GM23248 (cell line): ENCODE results near the gene PDE3A. TPM values are rescaled to one million over a fixed set of nuclear protein-coding genes. Genes with fewer than 3 reads are reported as not detected.
"Not testable (repeated sequence)": the region's sequence is repeated elsewhere in the genome, so short reads cannot be mapped to it uniquely, and the experiment has no call there.

Source experiments
- DNase-seq: peaks from one replicate; pipeline ENCODE4 v3.0.0-alpha.2; 2015
- H2AFZ ChIP-seq: fragments of 200-600 bp; sonication (generic); 2 replicates; pipeline ENCODE4 v1.6.1; 2016; ENCODE audit warnings: antibody characterized with exemption
- H3F3A ChIP-seq: fragments of 200-600 bp; sonication (generic); 2 replicates; pipeline ENCODE4 v1.6.1; 2016; ENCODE audit warnings: mild to moderate bottlenecking, antibody characterized with exemption, mixed run types; ENCODE audit not compliant: insufficient read depth
- H3K27ac ChIP-seq: fragments of 200-600 bp; sonication (generic); 2 replicates; pipeline ENCODE4 v1.5.1; 2016; ENCODE audit warnings: mild to moderate bottlenecking
- H3K27me3 ChIP-seq: fragments of 200-600 bp; sonication (generic); replicated peaks from 2 replicates; pipeline ENCODE4 v1.6.1; 2016; ENCODE audit warnings: mild to moderate bottlenecking; ENCODE audit not compliant: insufficient read depth
- H3K36me3 ChIP-seq: fragments of 200-600 bp; sonication (generic); 2 replicates; pipeline ENCODE4 v1.6.1; 2016; ENCODE audit warnings: low read depth, mild to moderate bottlenecking
- H3K4me1 ChIP-seq: fragments of 200-600 bp; sonication (generic); 2 replicates; pipeline ENCODE4 v1.6.1; 2016; ENCODE audit warnings: mild to moderate bottlenecking; ENCODE audit not compliant: insufficient read depth
- H3K4me2 ChIP-seq: fragments of 200-600 bp; sonication (generic); one replicate; pipeline ENCODE4 v1.6.1; 2016; ENCODE audit warnings: mild to moderate bottlenecking; ENCODE audit not compliant: unreplicated experiment
- H3K4me3 ChIP-seq: fragments of 200-600 bp; sonication (generic); 2 replicates; pipeline ENCODE4 v1.5.1; 2016; ENCODE audit warnings: mild to moderate bottlenecking
- H3K79me2 ChIP-seq: fragments of 200-600 bp; sonication (generic); 2 replicates; pipeline ENCODE4 v1.6.1; 2016; ENCODE audit warnings: mild to moderate bottlenecking; ENCODE audit not compliant: insufficient read depth
- H3K9ac ChIP-seq: fragments of 200-600 bp; sonication (generic); 2 replicates; pipeline ENCODE4 v1.6.1; 2016; ENCODE audit warnings: mild to moderate bottlenecking
- H3K9me2 ChIP-seq: fragments of 200-600 bp; sonication (generic); 2 replicates; pipeline ENCODE4 v1.6.1; 2016; ENCODE audit warnings: mixed run types, mild to moderate bottlenecking, moderate library complexity; ENCODE audit not compliant: insufficient read depth
- H3K9me3 ChIP-seq: fragments of 200-600 bp; sonication (generic); one replicate; pipeline ENCODE4 v1.6.1; 2017; ENCODE audit warnings: low read depth
- H4K20me1 ChIP-seq: fragments of 200-600 bp; sonication (generic); 2 replicates; pipeline ENCODE4 v1.6.0; 2016; ENCODE audit not compliant: insufficient read depth
- EZH2 ChIP-seq: fragments of 200-600 bp; sonication (generic); IDR thresholded peaks from 2 replicates; pipeline ENCODE4 v1.6.1; 2018; ENCODE audit warnings: antibody characterized with exemption, mild to moderate bottlenecking; ENCODE audit not compliant: insufficient read depth, poor library complexity, severe bottlenecking
- EZH2phosphoT487 ChIP-seq: fragments of 200-600 bp; sonication (generic); IDR thresholded peaks from 2 replicates; pipeline ENCODE4 v1.6.1; 2018; ENCODE audit warnings: antibody characterized with exemption, moderate library complexity, mild to moderate bottlenecking, low read depth; ENCODE audit not compliant: insufficient read depth
- WGBS, 2 experiments: methylation state at CpG; one replicate each; pipeline ENCODE4 v1.1.6; 2015 to 2017; ENCODE audit warnings: low lambda C conversion rate in 2 of 2, low coverage in 1 of 2; ENCODE audit errors: missing lambda C conversion rate in 2 of 2; 5-methylcytosine and 5-hydroxymethylcytosine counted together
- in situ Hi-C: fragments of 300-500 bp; cut with MboI; formaldehyde crosslinking; loops from 2 replicates; pipeline ENCODE4 v1.15.0; 2020
- polyA plus RNA-seq: library from polyadenylated mRNA; unstranded; fragments of >200 nt; fragmentation: Nextera tagmentation; extraction: Ambion mirVana; gene quantifications from 2 replicates; pipeline ENCODE4 v1.2.1, GENCODE V29; 2016
- total RNA-seq: library from RNA; depleted of rRNA; stranded (reverse); fragments of >200 nt; shearing (Covaris generic); gene quantifications from 2 replicates; pipeline ENCODE4 v1.2.3, GENCODE V29; 2014

PDE3A gene
- total and polyA plus RNA-seq, 2 experiments from 2014 or later = 0.11 to 0.43 TPM

DNA sequence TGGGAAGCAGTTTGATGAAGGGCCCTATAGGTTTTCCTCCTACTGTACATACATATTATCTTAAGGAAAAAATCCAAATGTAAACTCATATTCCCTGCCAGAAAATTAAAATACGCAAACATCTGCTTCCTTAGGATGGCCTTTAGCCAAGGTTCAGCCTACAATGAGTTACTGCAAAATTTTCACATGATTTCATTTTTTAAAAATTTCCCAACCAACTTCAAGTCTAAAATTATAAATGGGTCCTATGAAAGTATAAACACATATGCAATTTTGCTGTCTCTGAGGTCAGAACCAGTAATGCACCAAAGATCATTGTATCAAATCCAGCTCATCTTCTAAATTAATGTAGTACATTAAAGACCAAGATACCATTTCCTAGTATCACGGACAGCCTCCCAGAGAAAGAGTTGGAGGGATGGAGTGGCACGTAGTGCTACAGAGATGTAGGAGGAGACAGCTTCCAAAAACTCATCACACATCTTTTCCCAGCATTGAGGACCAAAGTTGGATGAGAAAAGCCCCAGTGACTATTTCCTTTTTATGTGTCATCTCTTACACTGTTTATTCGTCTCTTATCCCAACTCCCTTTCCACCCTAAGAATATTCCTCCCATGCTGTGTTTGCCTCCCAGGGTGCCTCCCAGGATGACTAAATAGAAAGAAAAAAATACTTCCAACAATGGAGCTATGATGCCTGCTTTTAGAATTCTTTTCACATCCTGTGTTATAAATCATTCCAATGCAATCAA lies 234.5 kb downstream of the PDE3A start:
- Histone ChIP-seq H3K9me3 (no peaks in the 10 kb centered on the region), H3K9me2 (no peaks in the 10 kb centered on the region), H3K27me3 (no peaks in the 10 kb centered on the region), H3K4me2 (peak overlapping the region; percentile 9), H3K79me2 (no peaks in the 10 kb centered on the region), H3F3A (peaks cover 10% of the 10 kb centered on the region; the same call in 1 of the 2 replicates), H3K4me3 (no peak overlapping the region), H3K9ac (no peak overlapping the region), H2AFZ (peak overlapping the region; percentile 49), H3K27ac (peak overlapping the region; percentile 59), H4K20me1 (no peaks in the 10 kb centered on the region), H3K36me3 (no peaks in the 10 kb centered on the region), H3K4me1 (peaks cover 24% of the 10 kb centered on the region)
- 38 to 47% methylated on average over 4 of the region's 4 CpGs for WGBS, 2 experiments
- TF ChIP-seq EZH2 (no peak), EZH2phosphoT487 (no peak)
- DNase-seq = peak; percentile 81
- in situ Hi-C loops = loop anchor here (25.0 kb wide), 1 partner anchor 841 kb away; no protein-coding TSS in a partner anchor

DNA sequence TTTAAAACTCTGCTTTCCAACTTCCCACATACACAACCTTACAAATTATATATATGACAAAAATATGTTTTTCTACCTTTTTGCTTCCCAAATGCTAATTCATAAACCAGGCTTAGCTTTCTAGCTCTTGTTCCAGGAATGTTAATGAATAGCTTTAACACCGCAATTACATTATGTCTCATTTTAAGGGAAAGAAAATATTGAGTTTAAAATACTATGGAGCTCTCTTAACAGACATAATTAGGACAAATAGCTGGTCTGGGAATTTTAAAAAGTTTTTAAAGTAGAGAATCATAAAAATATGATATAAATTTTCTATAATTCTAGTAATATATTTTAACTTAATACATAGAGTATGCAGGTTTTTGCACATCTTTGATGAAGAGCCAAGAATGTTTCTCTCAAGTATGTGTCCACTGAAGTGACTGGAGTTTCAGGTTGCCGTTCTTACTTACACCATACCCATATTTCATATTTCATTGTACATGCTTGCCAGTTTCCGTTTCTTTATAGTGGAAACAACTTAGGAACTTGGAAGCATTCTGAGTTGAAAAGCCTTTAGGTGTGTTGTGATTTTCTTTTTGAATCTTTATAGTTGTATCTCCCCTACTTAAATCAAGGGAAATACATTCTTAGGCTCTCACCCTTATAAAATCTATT lies 236.2 kb downstream of the PDE3A start:
- TF ChIP-seq EZH2 = no peak
- Histone ChIP-seq H3K36me3 (no peaks in the 10 kb centered on the region), H2AFZ (no peak overlapping the region), H3K4me2 (no peak overlapping the region), H3K9me3 (no peaks in the 10 kb centered on the region), H3K9ac (no peak overlapping the region), H3K4me1 (peaks cover 19% of the 10 kb centered on the region), H3K27me3 (no peaks in the 10 kb centered on the region), H3K9me2 (no peaks in the 10 kb centered on the region), H3K27ac (no peak overlapping the region), H3K79me2 (no peaks in the 10 kb centered on the region), H3F3A (peaks cover 10% of the 10 kb centered on the region; the same call in 1 of the 2 replicates), H4K20me1 (no peaks in the 10 kb centered on the region), H3K4me3 (no peak overlapping the region)
- 96 to 98% methylated on average over 3 of the region's 3 CpGs for WGBS, 2 experiments
- in situ Hi-C loops = loop anchor here (25.0 kb wide), 1 partner anchor 842 kb away; no protein-coding TSS in a partner anchor
- no peak for DNase-seq

DNA sequence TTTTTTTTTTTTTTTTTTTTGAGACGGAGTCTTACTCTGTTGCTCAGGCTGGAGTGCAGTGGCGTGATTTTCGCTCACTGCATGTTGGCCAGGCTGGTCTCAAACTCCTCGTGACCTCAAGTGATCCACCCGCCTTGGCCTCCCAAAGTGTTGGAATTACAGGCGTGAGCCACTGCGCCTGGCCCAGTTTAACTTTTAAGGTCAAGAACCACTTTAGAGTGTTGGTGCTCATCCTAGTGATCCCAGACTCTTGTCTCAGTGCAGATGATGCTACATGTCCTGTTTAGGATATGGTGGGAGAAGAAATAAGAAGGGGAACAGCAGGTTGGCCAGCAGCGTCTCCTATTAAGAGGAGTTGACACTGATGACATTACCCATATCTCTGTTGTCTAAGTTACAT lies 246.7 kb downstream of the PDE3A start:
- not testable (repeated sequence) for H3K27ac ChIP-seq, H4K20me1 ChIP-seq, H3K79me2 ChIP-seq, H3K4me3 ChIP-seq, H3K9me3 ChIP-seq, H3K9ac ChIP-seq, H2AFZ ChIP-seq, H3K27me3 ChIP-seq, DNase-seq, H3K36me3 ChIP-seq, H3K9me2 ChIP-seq, H3K4me2 ChIP-seq, H3K4me1 ChIP-seq, H3F3A ChIP-seq
- WGBS, 2 experiments = 84 to 91% methylated on average over 7 to 8 of the region's 8 CpGs
- in situ Hi-C loops = loop anchor here (25.0 kb wide), 1 partner anchor 853 kb away; no protein-coding TSS in a partner anchor

DNA sequence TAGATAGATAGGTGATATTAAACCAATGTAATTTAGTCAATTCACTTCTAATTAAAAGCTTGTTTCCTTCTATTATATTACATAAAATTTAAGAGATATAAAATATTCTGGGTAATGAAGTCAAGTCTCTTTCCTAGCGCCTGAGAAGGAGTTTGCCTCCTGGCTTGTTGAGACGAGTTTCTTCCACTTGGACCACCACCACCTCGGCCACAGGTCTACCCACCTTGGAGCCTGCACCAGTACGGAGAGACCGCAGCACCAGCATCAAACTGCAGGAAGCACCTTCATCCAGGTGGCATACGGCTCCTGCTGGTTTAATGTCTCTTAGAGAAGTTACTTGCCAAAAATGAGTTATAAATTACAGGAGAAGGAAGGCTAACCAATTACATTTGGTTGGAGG lies 247.8 kb downstream of the PDE3A start:
- no peaks in the 10 kb centered on the region for H3K4me1 ChIP-seq
- H3K79me2 ChIP-seq = no peaks in the 10 kb centered on the region
- H3K9me2 ChIP-seq = no peaks in the 10 kb centered on the region
- no peaks in the 10 kb centered on the region for H4K20me1 ChIP-seq
- TF ChIP-seq EZH2 = no peak
- no peak for TF ChIP-seq EZH2phosphoT487
- H3K27ac ChIP-seq = no peak overlapping the region
- DNase-seq = no peak
- H3K9me3 ChIP-seq = no peaks in the 10 kb centered on the region
- no peak overlapping the region for H3K4me2 ChIP-seq
- no peaks in the 10 kb centered on the region for H3F3A ChIP-seq
- H3K27me3 ChIP-seq = no peaks in the 10 kb centered on the region
- H3K9ac ChIP-seq = no peak overlapping the region
- H3K4me3 ChIP-seq = no peak overlapping the region
- no peaks in the 10 kb centered on the region for H3K36me3 ChIP-seq
- in situ Hi-C loops = loop anchor here (25.0 kb wide), 1 partner anchor 854 kb away; no protein-coding TSS in a partner anchor
- no peak overlapping the region for H2AFZ ChIP-seq
- WGBS, 2 experiments = 82 to 84% methylated on average over 6 of the region's 6 CpGs
